Left renal pelvis (tissue), 4 donors: Measurements from ENCODE around the gene CSNK1G1. TPM values are rescaled to one million over a fixed set of nuclear protein-coding genes. Genes with fewer than 3 reads are reported as not detected.
"Not testable (repeated sequence)": the region's sequence is repeated elsewhere in the genome, so short reads cannot be mapped to it uniquely, and the experiment has no call there.

Source experiments
- DNase-seq, 4 donors: peaks; one replicate each; pipeline ENCODE4 v3.0.0-alpha.2; 2013; ENCODE audit warnings: low read depth in 4 of 4, low spot score in 3 of 4
- polyA plus RNA-seq, 4 donors: library from polyadenylated mRNA; unstranded; fragments of 120-200 nt; gene quantifications; one replicate each; pipeline ENCODE4 v1.2.1, GENCODE V29; 2013; ENCODE audit not compliant: insufficient read length in 4 of 4

The CSNK1G1 gene
- polyA plus RNA-seq, 4 donors, result 12.8 to 23.5 (median 21.5) TPM

DNA sequence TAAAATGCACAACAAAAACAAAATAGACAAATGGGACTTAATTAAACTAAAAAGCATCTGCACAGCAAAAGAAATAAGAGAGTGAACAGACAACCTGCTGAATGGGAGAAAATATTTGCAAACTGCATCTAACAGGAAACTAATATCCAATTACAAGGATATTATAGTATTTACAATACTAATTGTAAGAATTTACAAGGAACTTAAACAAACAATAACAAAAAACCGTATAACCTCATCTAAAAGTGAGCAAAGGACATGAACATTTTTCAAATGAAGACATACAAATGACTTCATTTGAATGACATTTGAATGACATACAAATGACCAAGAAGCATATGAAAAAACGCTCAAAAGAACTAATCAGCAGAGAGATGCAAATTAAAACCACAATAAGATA is 66.4 kb downstream of the CSNK1G1 start:
- DNase-seq, result no peak

DNA sequence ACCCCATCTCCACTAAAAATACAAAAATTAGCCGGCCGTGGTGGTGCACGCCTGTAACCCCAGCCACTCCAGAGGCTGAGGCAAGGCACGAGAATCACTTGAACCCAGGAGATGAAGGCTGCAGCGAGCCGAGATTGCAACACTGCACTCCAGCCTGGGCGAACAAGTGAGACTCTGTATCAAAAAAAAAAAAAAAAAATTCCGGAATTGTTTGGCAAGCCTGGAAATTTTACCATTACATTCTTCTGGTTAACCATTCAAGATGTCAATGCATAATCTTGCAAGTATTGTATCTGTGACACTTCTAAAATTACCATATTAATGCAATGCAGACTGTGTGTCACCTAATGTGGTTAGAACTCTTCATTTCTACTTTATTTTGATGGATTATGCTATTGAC is 67.0 kb downstream of the CSNK1G1 start:
- DNase-seq, result no peak

DNA sequence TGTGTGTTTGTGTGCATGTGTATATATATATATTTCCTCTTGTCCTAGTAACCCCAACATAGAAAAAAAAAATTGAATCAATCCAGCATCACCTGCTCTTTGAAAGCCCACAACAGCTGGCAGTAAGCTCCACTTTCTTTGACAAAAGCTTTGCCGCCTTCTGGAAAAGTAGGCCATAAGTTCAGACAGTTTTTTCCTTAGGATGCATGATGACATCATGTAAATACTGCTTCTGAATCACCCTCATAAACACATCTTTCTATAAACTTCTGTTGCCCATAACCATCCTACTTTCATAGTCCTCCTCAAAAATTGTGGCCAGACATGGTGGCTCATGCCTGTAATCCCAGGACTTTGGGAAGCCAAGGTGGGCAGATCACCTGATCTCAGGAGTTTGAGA is 67.4 kb downstream of the CSNK1G1 start:
- no peak for DNase-seq

DNA sequence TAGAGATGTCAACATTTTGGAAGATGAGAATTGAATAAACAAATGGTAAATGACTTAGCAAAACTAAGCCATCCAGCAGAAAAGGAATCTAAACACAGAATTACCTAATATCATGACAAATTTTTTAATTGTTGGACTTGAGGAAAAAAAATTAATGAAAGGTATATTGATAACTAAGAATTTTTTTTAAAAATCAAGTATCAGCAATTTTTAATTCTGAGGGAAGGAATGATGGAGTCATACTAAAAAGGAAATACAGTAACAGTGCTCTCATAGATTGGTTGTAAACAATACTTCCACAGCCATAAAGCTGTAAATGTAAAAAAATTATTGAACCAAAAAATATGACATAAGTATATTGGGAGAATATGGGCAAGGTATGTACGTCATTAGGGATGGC is 68.0 kb downstream of the CSNK1G1 start:
- no peak for DNase-seq

DNA sequence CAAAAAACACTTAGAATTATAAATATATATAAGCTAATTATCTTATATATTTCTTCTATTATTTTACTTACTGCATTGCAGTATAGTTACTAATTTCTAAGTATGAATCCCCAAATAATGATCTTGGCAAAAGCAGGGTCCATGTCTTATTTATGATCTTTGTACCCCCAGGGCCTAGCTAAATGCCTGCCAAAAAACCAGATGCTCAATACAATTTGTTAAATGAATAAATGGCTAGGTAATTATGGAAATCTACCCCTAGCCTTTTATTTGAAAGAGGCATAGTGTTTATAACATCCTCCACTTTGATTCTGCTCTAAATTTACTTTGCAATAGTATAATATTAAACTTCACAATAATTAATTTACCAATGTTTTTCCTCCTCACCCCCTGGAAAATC is 69.5 kb downstream of the CSNK1G1 start:
- DNase-seq, result no peak

DNA sequence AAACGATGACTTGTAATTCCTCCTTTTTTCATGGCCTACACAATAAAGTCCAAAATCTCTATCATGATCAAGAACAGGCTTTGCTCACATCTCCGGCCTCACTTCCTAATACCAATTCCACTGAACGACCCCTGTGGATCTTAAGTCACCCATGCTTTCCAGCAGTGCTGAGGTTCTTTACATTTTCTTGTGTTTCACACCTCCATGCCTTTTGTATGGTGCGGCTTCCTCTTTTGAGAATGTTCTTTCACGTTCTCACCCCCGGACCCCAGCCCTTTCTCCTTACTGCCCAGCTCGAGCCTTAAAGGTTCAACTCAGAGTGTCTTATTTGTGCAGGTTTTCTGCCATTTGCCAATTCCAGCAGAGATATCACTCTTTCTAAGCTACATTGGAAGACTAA is 70.1 kb downstream of the CSNK1G1 start:
- DNase-seq, result no peak

DNA sequence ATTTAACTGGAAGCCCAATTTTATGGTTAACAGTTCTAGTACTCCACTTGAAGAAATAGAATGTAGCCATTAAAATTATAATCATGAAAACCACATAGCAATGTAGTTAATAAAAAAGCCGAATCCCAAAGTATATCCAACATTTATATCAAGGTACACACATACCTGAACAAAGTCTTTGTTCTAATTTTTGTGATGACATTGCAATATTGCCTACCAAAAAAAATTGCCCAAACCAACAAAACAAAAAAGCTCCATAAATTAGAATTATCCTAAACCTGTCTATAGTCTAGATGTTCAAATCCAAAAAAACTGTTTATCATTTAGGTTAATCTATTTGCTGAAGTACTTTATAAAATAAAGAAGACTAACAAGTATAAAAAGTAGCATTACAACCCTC is 70.8 kb downstream of the CSNK1G1 start:
- DNase-seq, result no peak

DNA sequence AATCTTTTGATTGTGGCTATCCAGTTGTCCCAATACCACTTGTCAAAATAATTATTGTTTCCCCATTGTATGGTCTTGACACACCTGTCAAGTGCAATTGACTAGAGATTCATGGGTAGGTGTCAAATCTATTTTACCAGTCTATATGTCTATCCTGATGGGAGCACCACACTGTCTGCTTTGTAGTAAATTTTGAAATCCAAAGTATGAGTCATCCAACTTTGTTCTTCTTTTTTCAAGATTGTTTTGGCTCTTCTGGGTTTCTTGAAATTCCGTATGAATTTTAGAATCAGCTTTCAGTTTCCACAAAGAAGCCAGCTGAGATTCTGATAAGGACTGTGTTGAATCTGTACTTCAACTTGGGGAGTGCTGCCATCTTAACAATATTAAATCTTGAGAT is 71.9 kb downstream of the CSNK1G1 start:
- no peak for DNase-seq

DNA sequence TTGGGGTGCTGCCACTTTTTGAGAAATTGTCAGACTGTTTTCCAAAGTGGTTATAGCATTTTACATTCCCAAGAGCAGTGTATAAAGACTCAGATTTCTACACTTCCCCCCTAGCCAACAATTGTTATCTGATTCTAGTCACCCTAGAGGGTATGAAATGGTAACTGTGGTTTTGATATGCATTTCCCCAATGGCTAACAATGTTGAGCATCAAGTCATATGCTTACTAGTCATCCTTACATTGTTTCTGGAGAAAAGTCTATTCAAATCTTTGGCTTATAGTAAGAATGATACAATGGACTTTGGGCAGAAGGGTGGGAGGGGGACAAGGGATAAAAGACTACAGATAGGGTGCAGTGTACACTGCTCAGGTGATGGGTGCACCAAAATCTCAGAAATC is 73.3 kb downstream of the CSNK1G1 start:
- no peak for DNase-seq

DNA sequence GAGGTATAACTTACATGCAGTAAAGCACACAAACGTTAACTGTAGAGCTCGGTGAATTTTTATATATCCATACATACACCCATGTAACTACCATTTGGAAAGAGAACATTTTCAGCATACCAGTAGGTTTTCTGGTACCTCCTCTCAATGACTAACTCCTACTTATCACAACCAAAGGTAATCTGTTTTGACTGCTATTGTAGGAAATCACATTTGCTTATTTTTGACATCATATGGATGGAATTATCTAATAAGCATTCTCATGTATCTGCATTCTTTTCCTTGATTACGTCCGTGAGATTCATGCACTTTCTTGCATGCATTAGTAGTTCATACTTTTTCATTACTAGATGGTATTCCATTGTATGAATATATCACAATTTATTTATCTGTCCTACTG is 76.8 kb downstream of the CSNK1G1 start:
- no peak for DNase-seq

DNA sequence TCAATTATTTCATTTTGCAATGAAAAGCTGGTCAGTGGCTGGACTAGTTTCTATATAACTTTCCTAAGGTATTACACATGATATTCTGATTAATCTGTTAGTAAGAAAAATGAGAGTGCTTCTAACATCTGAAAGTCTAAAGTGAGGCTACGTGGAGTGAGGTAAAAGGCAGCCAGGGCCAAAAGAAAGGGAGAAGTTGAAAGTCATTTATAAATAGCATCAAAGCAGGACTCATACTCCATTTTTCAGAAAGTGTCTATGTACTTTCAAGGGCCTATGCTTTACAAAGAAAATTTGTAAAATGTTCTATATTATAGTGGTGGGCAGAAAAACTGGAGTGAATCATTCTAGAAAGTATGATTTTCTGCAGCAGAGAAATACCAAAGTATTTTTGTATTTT is 80.0 kb downstream of the CSNK1G1 start:
- DNase-seq, result no peak

DNA sequence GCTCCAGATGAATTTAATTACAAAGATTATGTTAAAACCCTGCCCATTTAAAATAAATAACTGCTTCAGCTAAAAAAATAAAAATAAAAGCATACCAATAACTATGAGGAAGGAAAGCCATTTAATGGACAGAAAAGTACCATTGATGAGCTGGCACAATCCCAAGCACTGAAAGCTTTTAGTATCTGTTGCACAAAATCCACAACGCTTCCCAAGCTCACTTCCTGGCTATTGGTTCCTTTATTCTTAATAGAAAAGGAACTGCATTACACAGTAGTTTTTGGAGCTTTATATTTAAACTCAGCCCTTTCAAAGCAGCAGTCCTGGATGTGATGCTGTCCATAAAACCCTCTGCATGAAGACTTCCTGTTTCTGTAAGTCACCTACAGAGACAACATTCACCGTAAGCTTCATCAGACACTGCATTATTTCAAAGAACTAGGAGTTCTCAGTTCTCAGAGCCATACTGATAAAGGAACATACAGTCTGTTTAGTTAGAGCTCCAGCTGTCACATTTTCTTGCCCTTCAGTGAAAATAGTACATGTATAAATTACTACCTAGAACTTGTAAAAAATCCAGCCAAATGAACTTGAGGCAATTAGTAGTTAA is 81.5 kb downstream of the CSNK1G1 start:
- no peak for DNase-seq

DNA sequence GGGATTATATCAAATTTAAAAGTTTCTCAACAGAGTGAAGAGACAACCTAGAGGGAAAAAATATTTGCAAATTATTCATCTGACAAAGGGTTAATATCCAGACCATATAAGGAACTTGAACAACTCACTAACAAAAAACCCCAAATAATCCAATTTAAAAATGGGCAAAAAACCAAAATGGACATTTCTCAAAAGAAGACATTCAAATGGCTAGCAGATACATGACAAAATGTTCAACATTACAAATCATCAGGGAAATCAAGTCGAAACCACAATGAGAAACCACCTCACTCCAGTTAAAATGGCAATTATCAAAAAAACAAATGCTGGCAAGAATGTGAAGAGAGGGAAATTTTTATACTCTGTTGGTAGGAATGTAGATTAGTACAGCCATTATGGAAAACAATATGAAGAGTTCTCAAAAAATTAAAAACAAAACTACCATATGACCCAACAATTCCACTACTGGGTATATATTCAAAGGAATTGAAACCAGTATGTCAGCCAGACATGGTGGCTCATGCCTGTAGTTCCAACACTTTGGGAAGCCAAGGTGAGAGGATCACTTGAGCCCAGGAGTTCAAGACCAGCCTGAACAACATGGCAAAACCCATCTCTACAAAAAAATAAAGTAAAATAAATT is 88.5 kb downstream of the CSNK1G1 start:
- no peak for DNase-seq

DNA sequence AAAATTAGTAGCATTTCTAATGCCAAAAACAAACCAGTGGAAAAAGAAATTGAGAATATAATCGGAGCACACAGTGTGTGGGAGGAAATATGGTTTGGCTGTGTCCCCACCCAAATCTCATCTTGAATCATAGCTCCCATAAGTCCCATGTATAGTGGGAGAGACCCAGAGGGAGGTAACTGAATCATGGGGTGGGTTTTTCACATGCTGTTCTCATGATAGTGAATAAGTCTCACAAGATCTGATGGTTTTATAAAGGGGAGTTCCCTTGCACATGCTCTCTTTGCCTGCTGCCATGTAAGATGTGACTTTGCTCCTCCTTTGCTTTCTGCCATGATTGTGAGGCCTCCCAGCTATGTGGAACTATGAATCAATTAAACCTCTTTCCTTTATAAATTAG is 90.8 kb downstream of the CSNK1G1 start:
- not testable (repeated sequence) for DNase-seq

DNA sequence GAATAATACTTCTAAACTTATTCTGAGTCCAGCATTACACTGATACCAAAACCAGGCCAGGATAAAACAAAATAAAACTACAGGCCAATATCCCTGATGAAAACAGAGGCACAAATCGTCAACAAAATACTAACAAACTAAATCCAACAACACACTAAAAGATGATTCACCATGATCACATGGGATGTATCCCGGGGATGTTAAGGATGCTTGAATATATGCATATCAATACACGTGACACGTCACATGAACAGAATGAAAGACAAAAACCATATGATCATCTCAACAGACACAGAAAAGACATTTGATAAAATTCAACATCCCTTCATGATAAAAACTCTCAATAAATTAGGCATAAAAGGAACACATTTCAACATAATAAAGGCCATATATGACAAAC is 91.5 kb downstream of the CSNK1G1 start:
- no peak for DNase-seq

DNA sequence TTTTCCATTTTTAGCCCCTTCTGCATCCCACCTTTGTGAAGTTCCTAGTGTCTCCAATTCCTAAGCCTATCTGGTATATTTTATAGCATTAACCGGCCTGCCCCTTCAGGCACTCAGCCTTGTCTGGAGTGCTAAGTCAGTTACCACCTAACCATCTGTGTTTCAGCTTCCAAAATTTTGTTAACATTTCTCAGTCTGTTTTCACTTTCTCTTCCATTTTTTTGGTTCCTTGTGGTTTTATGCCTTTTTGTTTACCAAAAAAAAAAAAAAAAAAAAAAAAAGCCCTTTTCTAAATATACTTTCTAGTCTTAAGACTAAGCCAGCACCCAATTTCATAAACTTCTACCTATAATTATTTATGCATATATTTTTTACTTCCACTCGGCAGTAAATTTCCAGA is 92.4 kb downstream of the CSNK1G1 start:
- DNase-seq, result no peak

DNA sequence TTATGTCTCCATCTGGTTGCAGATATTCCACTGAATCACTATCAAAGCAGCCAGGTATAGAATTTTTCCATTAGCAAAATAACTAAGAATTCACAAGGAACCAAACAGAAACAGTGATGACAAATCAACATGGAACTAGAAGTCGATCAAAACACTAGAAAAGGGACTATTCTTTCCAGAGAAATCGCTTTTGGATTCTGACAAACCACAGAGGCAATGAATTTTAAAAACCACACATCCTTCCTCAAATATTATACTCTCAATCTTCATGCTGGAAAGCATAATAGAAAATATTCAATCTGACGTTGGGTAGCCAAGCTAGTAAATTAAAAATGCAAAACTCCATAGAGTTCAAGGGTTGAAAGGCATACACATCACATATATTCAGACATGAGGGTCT is 99.9 kb downstream of the CSNK1G1 start:
- no peak for DNase-seq

DNA sequence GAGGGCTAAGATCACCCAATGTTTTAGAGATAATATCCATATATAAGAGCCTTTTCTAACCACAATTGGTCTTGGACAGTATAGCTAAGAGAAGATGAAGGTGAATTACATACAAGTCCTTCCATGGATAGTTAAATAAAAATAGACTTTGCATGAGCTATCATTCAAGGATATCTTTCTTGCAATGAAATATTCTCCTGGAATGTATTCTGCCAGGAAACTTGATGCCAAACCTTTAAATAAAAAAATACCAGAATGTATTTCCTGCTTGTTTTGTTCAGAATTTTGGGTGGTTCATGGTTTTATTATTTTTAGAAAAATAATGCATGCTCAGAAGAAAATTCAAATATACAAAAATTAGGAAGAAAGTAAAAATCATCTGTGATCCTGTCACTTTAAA is 104.3 kb downstream of the CSNK1G1 start:
- DNase-seq, result no peak

DNA sequence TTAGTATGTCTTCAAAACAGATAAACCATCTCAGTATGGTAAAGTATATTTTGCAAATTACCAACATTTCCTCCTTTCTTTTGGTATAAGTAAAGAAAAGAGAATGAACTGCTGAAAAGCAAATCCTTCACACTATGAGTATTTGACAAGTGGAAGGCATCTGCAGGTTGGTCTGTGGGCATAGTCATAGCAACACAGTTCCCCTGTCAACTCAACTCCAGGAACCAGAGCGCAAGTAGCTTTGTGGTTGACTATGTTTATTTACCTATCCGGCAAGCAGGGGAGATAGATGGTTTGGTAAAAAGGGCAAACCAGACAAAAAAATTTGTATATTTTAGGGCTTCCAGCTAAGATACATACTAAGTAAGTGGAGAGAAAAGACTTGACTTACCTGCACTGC is 104.9 kb downstream of the CSNK1G1 start:
- DNase-seq, result no peak

DNA sequence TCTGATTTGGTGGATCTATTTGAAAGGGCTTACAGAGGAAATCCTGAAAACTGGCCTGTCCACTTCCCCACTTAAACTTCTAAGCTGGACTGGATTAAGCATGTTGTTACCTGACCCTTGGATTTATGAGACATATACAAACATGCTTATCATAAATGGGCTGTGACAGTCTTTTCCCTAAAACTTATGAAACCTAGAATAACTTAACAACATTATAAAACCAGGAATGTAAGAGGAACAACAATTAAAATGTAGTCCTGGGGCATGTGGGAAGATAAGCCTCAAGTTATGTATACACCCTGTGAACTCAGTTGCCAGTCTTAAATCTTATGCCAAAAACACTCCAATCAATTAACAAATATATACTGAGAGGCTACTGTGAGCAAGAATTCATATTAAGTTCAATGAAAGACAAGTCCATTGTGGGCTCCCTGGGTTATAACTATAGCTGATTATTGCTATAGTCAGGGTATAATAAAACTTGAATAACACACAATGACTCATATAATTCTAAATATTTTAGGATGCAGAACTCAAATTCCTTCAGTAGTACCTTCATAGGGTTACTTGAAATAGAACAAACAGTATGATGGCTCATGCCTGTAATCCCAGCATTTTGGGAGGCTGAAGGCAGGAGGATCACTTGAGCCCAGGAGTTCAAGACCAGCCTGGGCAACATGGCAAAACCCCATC is 105.9 kb downstream of the CSNK1G1 start:
- DNase-seq, result no peak

DNA sequence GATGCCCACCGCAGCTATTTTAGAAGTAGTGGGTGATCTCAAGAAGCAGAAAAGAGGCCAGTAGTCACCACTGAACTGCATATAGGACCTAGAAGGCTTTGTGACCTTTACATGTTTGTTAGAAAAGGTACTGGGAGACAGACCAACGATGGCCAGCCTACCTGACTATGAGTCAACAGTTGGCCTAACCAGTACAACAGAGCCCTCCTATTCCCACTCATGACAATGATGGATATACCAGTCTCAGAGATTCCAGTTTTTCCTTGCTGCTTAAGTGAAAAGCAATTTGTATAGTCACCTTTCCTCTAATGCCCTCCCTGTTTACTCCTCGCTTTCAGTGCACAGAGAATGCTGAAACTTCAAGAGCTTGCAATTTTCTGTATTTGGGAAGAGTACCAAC is 106.6 kb downstream of the CSNK1G1 start:
- DNase-seq, result no peak

DNA sequence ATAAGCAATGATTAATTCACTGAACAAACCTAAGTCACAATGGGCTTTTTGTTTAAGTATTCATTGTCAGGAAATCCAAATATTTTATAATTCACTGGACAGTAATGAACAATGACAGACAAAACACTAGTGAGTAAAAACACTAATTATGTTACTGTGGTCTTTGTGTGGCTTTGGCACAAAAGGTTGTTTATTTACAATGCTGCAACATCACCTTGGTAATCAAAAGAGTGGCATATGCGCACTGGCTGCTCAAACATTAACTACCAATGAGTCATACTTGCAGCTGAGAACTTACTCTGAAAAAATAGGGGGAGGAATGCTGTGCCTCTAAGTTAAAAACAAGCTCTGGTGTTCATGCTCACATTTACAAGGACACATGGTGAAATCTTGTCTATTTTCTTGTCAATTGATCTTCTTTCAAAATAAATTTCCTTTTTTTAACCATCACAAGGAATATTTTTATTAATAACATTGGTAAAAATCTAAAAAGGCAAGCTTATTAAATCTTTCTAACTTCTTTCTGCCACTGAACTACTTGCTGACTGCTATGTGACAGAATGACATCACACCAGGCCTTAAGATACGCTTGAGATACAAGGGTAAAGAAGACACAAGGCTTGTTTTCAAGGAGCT is 107.9 kb downstream of the CSNK1G1 start:
- peak; percentile 25 to 57 (median 42) for DNase-seq
